PC-3 (cell line): ENCODE data around the gene FAM72B.
"Not testable (repeated sequence)": the region's sequence is repeated elsewhere in the genome, so short reads cannot be mapped to it uniquely, and the experiment has no call there.

Source experiments
- CTCF ChIP-seq: fragments of 300-600 bp; sonication (generic); conservative IDR thresholded peaks from 2 replicates; pipeline ENCODE4 v1.5.1; 2017; ENCODE audit warnings: antibody characterized with exemption, low read depth, mild to moderate bottlenecking, low read length
- EZH2 ChIP-seq: fragments of 300-600 bp; sonication (generic); IDR thresholded peaks from one replicate; pipeline ENCODE4 v1.6.1; 2017; ENCODE audit warnings: antibody characterized with exemption, mild to moderate bottlenecking, low read length; ENCODE audit not compliant: unreplicated experiment

- TF ChIP-seq CTCF, EZH2: not testable (repeated sequence)
These were observed 18.8 kb downstream of the FAM72B start for GRCh38 chr1:121165296-121165695.
